Measurements from ENCODE around the gene NR1H2.

DNA sequence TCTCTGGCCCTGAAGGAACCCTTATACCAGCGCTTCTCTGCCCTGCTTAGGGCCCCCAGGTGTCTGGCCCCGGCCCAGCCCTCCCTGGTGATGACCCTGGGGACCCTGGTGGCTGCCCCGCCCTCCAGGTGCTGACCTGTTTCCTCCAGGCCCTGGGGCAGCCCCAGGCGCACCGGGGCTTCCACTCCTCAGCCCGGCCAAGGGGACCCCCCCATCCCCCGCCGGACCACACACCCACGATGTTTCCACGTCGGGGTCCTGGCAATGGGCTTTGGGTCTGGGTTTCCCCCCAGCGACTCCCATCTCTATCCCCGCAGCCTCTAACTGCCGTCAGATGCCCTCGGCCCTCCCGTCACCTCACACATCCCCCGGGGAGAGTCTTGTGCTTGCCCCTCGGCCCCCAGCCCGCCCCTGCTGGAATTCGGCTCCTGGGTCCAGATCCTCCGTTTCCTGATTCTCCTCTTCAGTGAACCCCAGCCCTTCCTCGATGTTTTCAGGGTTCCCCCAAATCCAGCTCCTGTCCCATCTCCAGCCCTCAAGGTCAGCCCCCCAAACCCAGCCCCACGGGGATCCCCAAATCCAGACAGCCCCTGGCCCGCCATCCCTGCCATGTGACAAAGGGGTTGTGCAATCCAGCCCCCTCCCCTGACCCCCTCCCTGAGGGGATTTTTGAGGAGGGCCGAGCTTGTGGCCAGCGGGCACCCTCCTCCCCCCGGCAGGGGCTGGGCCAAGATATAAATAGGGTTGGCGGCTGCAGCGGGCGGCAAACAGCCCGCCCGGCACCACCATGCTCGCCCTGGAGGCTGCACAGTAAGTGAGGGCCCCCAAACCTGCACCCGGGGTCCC lies 42.1 kb downstream of the NR1H2 start, which contains the start of gene SPIB:
- TF ChIP-seq POLR2A (IDR thresholded peaks at IDR 0.05; ENCODE audit: low read depth, low read length), result peak; percentile 82
- TF ChIP-seq POLR2AphosphoS5 (IDR thresholded peaks at IDR 0.05; ENCODE audit: low read depth, low read length), result peak; percentile 79
- 0 out of 2 replicates have a peak, but pooled peaks have one; percentile 36 for TF ChIP-seq TAF1 (IDR thresholded peaks at IDR 0.05; ENCODE audit: low read depth, low read length)
- TF ChIP-seq SPI1 (IDR thresholded peaks at IDR 0.05; ENCODE audit: low read depth, low read length), result no peak
- TF ChIP-seq POU2F2 (IDR thresholded peaks at IDR 0.05; ENCODE audit: low read depth, low read length), result no peak
- no peak for TF ChIP-seq PAX5 (IDR thresholded peaks at IDR 0.05; ENCODE audit: insufficient read depth, low read length, severe bottlenecking)

Measured in GM12891 (cell line).